Glomerular visceral epithelial cell (primary cell): ENCODE data around the gene HPS5.

Source experiments
- DNase-seq: peaks from one replicate; pipeline ENCODE4 v3.0.0-alpha.2; 2016; ENCODE audit errors: extremely low spot score

The HPS5 gene

DNA sequence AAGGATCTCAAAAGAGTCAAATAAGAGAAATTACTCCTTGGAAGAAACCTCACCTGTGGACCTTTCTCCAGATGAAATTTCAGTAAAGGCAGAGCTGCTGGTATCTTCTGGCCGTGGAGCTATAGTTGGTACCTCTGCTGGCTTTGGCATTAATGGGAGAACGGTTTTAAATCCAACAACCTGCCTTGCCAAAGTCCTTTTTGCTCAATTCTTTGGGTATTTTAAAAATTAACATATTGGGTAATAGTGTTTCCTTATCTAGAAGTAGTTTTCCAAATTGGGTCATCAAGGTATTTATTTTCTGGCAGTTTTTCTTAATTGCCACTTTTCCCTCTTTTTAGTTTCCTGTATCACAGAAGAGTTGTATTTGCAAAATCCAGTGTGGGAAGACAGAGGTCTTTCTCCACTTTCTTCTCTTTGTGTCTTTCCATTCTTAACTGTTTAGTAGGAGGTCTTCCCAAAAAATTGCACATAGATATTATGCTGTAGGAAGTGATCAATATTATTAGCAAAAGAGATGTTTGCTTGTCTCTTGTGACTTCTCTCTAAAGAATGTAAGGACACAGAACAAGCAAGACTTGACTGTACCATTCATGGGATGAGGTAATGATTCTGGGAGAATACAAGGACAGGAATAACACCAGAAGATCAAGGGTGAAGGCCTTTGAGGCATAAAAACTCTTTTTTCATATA, 85.1 kb downstream of the HPS5 start, which contains the start of gene SAA4:
Gene SAA4 (minus strand): TSS at position 139 of the 693 bp plus-strand sequence. CDS start 876 bp downstream, outside the sequence.
- no peak for DNase-seq

DNA sequence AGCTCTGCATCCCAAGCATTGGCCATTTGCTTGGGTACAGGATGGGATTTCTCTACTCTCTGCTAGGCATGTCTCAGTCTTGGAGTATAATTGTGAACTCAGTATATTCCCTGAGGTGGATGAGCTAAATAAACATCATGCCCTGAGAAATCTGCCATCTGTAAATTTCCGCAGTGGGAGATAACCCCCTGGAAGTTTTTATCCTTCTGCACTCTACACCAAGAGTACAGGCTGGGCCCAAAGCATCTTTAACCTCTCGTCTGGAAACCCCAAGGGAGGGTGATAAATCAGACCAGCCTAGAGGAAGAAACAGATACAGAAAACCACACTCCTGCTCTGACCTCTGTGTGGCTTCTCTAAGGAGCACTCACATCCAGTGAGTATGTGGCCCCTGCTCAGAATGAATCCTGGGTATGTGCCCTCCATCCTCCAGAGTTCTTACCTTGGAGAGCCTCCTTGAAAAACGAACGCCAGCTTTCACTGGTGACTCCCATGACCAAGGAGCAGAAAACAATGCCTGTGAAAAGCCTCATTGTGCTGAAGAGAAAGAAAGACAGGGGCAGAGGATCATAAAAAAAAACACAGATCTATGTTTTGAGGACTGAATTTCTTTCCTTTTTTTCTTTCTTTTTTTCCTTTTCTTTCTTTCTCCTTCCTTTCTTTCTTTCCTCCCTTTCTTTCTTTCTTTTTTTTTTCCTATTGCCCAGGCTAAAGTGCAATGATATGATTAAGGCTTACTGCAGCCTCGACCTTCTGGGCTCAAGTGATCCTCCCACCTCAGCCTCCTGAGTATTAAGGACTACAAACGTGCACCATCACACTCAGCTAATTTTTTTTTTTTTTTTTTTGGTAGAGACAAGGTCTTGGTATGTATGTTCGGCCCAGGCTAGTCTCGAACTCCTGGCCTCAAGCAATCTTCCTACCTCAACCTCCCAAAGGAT, 86.3 kb downstream of the HPS5 start:
- DNase-seq = no peak

DNA sequence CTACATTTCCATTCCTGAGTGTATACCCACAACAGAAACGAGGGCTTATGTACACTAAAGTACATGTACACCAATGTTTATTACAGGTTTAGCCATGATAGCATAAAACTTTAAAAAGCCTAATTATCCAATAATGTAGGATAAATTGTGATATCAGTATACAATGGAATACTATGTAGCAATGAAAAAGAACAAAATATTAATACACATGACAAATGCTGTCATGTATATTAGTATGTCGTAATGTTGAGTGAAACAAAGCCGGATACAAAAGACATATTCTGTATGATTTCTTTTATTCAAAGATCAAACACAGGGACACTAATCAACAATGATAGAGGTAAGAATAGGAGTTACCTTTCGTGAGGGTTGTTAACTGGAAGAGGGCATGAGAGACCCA, 88.0 kb downstream of the HPS5 start:
- no peak for DNase-seq

DNA sequence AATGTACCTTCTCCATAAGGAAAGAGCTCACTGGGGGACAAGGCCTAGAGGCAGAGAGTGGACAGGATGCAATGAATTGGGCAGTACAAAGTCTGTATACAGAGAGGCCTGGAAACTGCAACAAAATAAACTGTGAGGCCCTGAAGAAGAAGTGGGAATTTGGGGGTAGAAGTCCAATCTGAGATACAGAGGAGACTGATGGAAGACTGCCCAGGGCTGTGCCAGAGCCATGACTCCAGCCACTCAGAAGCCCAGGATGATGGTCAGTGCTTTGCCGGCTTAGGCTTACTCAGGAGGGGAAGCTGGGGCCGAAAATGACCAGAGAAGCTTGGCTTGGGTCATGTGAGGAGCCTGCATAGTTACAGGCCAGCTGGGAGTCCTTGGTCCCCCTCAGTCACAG, 91.1 kb downstream of the HPS5 start:
- DNase-seq = no peak

DNA sequence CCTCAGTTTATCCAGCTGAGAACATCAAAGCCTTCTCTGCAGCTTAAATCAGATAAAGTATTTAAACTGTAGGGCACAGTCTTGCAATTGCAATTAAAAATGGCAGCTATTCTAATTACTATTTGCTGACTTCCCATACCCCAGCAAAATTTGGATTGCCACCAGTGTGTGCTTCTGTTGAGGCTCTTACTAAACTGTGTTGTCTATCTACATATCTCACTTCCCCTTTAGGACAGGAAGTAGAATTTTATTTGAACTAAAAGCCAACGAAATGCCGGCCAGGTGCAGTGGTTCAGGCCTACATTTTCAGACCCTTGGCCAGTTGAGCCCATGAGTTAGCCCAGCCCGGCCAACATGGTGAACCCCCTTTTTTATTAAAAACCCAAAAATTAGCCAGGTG, 92.4 kb downstream of the HPS5 start:
- DNase-seq = no peak
